HG03064 (cell line): ENCODE results near the gene LRRN4.

ENCODE experiments used
- ATAC-seq: cut with Tn5 transposase; IDR thresholded peaks from one replicate; pipeline ENCODE4 v1.9.1; 2021; ENCODE audit warnings: low read depth; ENCODE audit not compliant: unreplicated experiment

The LRRN4 gene

GRCh38 chr20:6053776-6054688 lies at the start of gene LRRN4:
Gene LRRN4, minus strand, starts transcription at chr20:6054060. Its CDS starts 1,261 bp downstream, at chr20:6052799.
- ATAC-seq: no peak

- ATAC-seq: no peak
Observed at GRCh38 chr20:6103301-6103700, 49.4 kb upstream of the LRRN4 start.

GRCh38 chr20:6101346-6101745 lies 47.5 kb upstream of the LRRN4 start:
- no peak for ATAC-seq

GRCh38 chr20:6100246-6100645 lies 46.4 kb upstream of the LRRN4 start:
- ATAC-seq: no peak

GRCh38 chr20:6099819-6100218 lies 46.0 kb upstream of the LRRN4 start:
- ATAC-seq: no peak

- ATAC-seq: no peak
Observed at GRCh38 chr20:6095409-6095808, 41.5 kb upstream of the LRRN4 start.

GRCh38 chr20:6094565-6094964 lies 40.7 kb upstream of the LRRN4 start:
- no peak for ATAC-seq

GRCh38 chr20:6094063-6094462 lies 40.2 kb upstream of the LRRN4 start:
- ATAC-seq: no peak

GRCh38 chr20:6091661-6092060 lies 37.8 kb upstream of the LRRN4 start:
- ATAC-seq: no peak

GRCh38 chr20:6086868-6087267 lies 33.0 kb upstream of the LRRN4 start:
- no peak for ATAC-seq

GRCh38 chr20:6083926-6084325 lies 30.1 kb upstream of the LRRN4 start:
- no peak for ATAC-seq

- no peak for ATAC-seq
Observed at GRCh38 chr20:6081236-6081635, 27.4 kb upstream of the LRRN4 start.

- ATAC-seq: no peak
Observed at GRCh38 chr20:6079016-6079415, 25.2 kb upstream of the LRRN4 start.

- no peak for ATAC-seq
Observed at GRCh38 chr20:6075428-6076219, 21.8 kb upstream of the LRRN4 start.

- ATAC-seq: no peak
Observed at GRCh38 chr20:6074784-6075183, 20.9 kb upstream of the LRRN4 start.

GRCh38 chr20:6074145-6074561 lies 20.3 kb upstream of the LRRN4 start:
- no peak for ATAC-seq

GRCh38 chr20:6070829-6071695 lies 17.2 kb upstream of the LRRN4 start:
- ATAC-seq: no peak

- ATAC-seq: no peak
Observed at GRCh38 chr20:6069669-6070068, 15.8 kb upstream of the LRRN4 start.

GRCh38 chr20:6067763-6068318 lies 14.0 kb upstream of the LRRN4 start:
- no peak for ATAC-seq

- ATAC-seq: no peak
Observed at GRCh38 chr20:6066582-6066981, 12.7 kb upstream of the LRRN4 start.
